ENCODE results near the gene DCST2.
A peak's percentile ranks its signal among the peaks of the same experiment; 100 is the strongest.

DCST2 gene

DNA sequence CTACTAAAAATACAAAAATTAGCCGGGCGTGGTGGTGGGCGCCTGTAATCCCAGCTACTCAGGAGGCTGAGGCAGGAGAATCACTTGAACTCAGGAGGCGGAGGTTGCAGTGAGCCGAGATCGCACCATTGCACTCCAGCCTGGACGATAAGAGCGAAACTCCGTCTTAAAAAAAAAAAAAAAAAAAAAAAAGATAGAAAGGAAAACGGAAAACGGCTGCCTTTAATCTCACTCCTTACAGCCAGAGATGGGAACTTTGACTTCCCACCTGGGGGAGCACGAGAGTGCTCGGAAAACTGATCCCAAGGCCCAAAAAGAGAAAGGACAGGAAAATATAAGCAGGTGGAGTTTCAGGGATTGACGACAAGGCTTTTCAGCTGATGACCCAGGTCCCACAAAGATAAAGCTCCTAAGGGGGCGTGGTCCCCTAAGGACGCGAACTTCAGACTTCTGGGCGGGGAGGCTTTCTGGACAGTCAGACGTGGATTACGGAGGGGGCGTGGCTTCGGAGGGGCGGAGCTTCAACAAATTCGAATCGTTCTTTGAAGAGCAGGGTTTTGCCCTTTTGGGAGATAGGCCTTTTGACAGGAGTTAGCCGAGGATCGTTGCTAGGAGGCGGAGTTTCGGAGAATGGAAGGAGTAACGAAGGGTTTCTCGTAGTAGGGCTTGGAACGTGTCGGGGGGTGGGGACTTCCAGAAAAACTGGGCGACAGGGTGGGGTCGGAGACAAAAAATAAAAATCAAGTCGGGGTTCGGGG, 60.1 kb downstream of the DCST2 start:
- FAIRE-seq, result peak; percentile 97

DNA sequence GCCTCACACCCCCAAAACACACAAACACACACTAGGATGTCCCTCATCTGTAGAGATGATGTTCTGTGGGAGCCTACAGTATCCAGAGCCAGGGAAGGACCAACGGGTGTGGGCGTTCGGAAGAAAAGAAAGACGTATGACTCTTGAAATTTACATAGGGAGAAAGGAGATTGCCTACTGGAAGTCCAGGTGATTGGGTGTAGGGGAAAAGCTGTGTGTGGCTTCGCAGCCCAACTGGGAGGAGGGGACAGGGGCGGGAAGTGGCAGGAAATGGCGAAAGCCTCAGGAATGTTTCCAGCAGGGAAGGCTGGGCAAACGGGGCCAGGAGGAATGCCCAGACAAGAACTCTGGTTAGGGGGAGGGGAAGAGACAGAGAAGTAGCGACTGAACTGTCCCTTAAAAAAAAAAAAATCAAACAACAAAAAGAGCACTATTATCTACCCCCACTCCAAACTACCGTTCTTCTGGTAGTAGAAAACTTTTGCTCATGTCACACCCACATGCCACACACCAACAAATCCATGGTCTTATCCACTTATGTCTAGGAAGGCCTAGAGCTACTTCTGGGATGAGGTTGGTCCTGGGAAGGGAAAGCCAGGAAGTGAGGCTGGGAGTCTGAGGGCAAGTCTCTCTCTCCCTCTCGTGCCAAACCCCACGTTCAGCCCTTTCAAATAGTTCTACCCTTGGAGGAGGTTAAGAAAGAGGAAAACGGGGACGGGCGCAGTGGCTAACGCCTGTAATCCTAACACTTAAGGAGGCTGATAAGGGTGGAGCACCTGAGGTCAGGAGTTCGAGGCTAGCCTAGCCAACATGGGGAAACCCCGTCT, 60.9 kb downstream of the DCST2 start:
- peak; percentile 98 for FAIRE-seq

DNA sequence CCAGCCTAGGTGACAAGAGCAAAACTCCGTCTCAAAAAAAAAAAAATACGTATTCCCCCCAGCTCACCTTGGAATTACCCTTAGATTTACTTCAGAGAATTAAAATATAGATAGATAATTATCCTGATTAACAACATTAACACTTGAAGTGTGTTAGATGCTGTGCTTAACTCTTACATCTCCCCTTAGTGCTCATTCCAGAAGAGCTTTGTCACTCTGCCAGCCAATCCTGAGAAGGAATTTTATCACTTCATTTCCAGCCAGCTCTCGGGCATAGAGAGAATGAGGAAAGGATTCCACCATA, 61.4 kb downstream of the DCST2 start:
- no peak for FAIRE-seq

DNA sequence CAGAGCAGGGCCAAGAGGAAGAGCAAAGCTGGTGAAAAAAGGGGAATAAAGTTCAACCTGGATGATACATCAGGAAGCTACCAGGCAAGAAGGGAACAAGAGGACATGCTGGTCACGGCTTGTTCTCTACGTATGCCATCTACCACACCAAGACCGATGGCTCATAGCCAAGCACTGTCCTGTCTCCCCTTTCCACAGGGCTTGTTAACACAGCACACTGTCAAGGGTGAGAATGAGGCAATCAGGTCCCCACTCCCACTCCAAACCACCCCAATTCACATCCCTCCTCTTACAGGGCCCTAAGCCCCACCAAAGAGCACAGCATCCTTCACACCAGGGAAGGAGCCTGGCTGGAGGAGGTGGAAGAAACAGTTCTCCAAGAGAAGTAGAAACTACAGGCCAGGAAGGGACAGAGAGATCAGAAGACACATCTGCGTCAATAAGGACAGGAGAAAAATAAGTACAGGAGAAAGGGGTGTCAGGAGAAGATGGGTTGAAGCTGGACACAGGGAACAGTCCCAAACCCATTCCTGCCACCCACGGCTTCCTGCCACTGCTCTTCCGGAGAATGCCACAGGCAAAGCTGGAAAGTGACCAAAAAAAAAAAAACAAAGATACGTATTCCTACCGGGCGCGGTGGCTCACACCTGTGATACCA, 62.1 kb downstream of the DCST2 start:
- FAIRE-seq, result no peak

DNA sequence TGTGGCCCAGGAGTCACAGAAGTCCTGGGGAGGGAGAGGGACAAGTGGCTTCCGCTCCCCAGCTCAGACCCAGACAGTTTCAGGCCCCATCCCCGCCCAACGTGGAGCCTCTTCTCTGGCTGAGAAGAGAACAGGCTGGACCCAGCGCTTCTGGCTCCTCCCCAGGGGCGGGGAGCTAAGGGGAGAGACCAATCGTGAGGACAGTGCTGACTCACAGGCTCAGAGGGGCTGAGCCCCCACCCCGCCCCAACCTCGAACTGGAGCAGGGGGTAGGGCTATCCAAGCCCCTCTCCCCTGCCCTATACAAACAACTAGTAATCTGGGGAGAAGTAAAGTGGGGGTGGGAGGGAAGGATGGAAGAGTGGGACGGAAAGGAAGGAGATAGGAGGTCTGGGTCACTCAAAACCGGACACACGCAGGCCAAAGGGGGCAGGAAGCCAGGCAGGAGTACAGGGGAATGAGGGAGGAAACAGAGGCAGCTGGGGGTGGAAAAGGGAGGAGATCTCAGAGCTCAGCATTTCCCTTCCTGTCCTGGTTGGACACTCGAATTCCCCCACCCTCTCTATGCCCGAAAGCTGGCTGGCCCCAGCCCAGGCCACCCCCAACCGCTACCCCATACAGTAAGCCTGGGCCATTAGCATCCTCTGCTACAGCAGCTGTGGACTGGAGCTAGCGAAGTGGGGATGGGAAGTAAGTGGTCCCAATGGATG, 62.8 kb downstream of the DCST2 start, which contains the start of gene SHC1:
SHC1 (minus strand) TSS at position 117 of the 710 bp plus-strand sequence. CDS start 221 bp downstream, outside the sequence.
- FAIRE-seq, result peak; percentile 95

DNA sequence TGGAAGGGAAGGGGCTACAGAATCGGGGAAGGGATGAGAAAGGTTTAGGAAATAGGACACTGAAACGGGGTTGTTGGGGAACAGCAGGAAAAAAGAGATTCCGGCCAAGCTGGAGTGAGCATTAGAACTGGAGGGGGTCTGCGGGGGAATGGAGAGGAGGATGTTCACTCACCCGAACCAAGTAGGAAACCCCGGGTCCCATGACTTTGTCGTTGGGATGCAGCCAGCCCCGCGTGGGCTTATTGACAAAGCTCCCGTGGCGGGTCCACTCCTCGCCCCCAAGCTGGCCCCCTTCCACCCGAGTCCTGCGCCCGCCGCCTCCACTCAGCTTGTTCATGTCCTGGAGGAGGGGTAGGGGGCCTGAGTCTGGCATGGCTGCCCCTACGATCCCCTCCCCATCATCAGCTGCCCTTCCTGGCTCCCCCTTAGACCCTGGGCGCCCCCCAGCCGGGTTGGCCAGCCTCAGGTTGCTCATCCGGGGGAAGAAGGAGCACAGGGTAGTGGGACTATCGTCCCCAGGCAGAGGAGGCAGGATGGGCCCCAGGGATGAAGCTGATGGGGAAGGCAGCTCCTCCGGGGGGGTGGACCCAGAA, 63.6 kb downstream of the DCST2 start:
- FAIRE-seq, result no peak

DNA sequence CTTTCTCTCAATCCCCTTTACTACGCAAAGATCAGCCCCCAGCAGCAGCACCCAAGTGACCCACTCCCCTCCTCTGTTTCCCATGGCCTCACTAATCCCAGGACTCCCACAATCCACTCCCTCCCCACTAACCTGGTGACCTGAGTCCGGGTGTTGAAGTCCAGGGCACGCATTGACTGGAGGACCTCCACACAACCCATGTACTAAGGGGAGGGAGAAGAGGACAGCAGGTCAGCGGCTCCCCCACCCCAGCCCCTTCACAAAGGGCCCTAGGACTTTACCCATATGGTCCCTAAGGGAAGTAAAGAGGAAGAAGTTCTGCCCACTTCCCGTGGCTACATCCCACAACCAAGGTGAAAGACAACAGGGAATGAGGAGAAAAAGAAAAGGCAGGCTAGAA, 64.3 kb downstream of the DCST2 start:
- FAIRE-seq, result no peak

DNA sequence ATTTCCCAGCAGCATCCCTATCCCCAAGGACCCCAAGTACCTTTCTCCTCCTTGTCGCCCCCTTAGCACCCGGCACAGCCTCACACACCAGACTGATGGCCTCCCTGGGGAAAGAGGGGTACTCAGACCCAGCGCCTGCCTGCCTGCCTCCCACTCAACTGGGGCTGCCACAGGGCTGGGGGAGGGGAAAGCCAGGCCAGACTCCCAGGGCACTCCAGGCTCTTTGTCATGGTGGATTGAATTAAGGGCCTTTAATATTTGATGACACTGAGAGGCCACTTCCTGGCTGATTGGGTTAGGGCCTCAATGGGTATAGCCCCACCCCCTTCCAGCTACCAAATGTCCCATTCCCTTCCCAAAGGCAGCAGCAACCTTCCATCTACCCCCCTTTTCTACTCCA, 64.8 kb downstream of the DCST2 start:
- no peak for FAIRE-seq

Data from G401.6 (cell line).